ENCODE measurements around the gene WEE1.
A peak's percentile ranks its signal among the peaks of the same experiment; 100 is the strongest.

Gene WEE1

DNA sequence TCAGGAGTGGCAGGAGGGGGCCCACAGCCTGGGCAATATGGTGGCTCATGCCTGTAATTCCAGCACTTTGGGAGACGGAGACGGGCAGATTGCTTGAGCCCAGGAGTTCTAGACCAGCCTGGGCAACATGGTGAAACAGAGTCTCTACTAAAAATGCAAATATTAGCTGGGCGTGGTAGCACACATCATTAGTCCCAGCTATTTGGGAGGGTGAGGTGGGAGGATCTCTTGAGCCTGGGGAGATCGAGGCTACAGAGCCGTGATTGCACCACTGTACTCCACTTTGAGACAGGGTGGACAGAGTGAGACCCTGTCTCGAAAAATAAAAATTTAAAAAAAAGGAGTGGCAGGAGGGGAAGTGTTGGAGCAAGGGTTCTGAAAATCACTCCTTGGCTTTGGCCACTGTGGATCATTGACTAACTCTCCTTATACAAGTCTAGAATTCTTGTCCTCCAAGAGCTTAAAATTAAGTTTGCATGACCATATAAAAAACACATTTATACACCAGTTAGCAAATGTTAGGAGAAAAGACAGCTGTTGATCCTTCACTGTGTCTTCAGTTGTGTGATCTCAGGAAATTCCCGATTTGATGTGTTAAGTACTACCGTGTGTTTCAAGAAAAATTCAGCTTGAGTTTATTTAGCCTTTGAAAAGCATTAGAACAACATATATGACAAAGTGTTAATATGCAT lies 2.3 kb upstream of the WEE1 start:
- no peak for DNase-seq (ENCODE audit: low read depth)
- TF ChIP-seq, protein P1, sequence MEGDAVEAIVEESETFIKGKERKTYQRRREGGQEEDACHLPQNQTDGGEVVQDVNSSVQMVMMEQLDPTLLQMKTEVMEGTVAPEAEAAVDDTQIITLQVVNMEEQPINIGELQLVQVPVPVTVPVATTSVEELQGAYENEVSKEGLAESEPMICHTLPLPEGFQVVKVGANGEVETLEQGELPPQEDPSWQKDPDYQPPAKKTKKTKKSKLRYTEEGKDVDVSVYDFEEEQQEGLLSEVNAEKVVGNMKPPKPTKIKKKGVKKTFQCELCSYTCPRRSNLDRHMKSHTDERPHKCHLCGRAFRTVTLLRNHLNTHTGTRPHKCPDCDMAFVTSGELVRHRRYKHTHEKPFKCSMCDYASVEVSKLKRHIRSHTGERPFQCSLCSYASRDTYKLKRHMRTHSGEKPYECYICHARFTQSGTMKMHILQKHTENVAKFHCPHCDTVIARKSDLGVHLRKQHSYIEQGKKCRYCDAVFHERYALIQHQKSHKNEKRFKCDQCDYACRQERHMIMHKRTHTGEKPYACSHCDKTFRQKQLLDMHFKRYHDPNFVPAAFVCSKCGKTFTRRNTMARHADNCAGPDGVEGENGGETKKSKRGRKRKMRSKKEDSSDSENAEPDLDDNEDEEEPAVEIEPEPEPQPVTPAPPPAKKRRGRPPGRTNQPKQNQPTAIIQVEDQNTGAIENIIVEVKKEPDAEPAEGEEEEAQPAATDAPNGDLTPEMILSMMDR (IDR thresholded peaks at IDR 0.05; ENCODE audit: insufficient read depth, low read depth, low read length, missing control alignments) = no peak

DNA sequence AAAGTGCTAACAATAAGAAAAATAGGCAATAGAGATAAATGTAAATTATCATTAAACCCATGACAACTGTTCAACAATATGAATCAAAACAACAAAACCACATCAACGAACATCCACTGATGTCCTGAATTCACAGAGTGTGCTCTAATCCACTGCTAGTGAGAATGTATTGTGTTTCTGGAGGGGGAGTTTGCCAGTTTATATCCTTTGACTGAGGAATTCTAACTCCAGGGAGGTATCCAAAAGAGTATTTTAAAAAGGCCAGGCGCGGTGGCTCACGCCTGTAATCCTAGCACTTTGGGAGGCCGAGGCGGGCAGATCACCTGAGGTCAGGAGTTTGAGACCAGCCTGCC lies 1.7 kb upstream of the WEE1 start:
- H3K4me3 ChIP-seq (ENCODE audit: low read length) = no peak overlapping the region
- TF ChIP-seq, protein P1 (IDR thresholded peaks at IDR 0.05; ENCODE audit: insufficient read depth, low read depth, low read length, missing control alignments) = no peak
- no peak for DNase-seq (ENCODE audit: low read depth)

More for the DNA sequence above, 2.3 kb upstream of the WEE1 start:
- no peak overlapping the region for H3K4me3 ChIP-seq (ENCODE audit: low read length)

DNA sequence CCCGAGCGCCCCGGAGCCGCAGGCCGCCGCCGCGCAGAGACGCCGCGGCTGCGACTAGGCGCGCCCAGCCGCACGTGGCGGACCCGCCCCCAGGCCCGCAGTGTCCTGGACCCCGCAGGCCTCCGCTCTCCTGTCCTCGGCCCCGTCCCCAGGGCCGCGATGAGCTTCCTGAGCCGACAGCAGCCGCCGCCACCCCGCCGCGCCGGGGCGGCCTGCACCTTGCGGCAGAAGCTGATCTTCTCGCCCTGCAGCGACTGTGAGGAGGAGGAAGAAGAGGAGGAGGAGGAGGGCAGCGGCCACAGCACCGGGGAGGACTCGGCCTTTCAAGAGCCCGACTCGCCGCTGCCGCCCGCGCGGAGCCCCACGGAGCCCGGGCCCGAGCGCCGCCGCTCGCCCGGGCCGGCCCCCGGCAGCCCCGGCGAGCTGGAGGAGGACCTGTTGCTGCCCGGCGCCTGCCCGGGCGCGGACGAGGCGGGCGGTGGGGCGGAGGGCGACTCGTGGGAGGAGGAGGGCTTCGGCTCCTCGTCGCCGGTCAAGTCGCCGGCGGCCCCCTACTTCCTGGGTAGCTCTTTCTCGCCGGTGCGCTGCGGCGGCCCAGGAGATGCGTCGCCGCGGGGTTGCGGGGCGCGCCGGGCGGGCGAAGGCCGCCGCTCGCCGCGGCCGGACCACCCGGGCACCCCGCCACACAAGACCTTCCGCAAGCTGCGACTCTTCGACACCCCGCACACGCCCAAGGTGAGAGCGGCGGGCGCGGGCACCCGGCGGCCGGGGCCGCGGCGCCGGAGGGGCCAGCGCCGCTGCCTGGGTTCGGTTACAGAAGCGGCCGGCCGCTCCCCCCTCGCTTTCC lies 528 bp downstream of the WEE1 start:
- no peak for DNase-seq (ENCODE audit: low read depth)
- TF ChIP-seq, protein P1 (IDR thresholded peaks at IDR 0.05; ENCODE audit: insufficient read depth, low read depth, low read length, missing control alignments) = no peak
- peak overlapping the region; percentile 85 for H3K4me3 ChIP-seq (ENCODE audit: low read length)

DNA sequence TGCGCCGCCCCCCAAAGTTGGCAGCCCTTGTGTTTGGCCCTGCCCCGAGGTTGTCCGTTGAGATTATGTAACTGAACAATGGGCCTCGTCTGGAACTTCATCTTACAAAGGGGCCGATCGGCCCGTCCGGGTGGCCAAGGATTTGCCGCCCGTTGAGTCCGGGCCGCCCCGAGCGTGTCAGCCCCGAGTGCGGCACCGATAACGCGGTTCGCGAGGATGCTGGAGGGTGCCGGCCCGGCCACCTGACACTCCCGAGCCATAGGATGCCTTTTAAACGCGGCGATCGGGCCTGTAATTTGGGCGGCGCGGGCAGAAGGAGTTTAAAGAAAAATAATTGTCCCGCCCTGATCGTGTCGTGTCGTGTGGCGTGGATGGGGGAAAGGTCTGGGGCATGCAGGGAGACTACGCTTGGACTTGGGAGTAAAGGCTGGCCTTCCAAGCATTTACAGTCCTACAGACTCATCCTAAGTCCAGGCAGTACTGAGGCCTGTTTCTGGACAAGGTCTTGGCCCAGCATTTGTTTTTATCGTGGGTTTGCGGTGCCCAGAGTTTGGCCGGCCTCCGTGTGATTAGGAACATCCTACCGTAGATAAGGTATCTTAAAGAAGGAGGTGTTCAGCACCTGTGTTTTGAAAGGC lies 1.3 kb downstream of the WEE1 start:
- H3K4me3 ChIP-seq (ENCODE audit: low read length) = peak overlapping the region; percentile 85
- DNase-seq (ENCODE audit: low read depth) = no peak
- TF ChIP-seq, protein P1 (IDR thresholded peaks at IDR 0.05; ENCODE audit: insufficient read depth, low read depth, low read length, missing control alignments) = no peak

DNA sequence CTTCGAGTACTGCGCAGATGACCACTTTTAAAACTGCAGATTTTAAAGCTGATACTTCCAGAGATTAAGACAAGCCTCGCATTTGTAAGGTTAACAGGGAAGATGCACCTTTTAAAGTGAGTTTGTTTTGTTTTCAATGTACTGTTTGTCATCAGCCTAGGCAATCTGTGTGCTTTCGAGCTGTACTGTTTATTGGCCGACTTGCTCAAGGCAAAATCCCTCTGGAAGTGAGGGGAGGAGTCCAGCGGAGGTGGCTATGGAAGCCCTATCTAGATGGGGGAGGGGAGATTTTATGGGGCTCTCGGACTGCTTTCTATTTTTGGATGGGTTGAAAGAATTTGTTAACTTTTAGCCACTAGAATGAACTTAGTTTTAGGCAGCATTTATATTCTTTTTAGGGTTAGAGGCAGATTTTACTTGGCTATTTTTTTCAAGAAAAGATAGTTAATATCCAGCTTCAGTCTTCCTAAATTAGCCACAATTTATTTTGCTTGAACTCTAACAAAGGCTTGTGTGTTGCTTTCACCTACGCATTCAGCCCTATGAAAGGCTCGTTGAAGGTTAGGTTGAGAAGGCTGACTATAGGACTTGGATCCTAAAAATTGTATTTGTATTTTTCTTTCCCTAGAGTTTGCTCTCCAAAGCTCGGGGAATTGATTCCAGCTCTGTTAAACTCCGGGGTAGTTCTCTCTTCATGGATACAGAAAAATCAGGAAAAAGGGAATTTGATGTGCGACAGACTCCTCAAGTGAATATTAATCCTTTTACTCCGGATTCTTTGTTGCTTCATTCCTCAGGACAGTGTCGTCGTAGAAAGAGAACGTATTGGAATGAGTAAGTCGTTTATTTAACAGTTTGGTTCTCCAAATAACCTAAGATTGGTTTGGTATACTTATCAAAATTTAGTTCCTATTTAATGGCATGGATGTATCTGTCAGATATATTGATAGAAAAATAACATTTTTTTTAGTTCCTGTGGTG lies 2.1 kb downstream of the WEE1 start:
- H3K4me3 ChIP-seq (ENCODE audit: low read length) = peak overlapping the region; percentile 85
- DNase-seq (ENCODE audit: low read depth) = peak; percentile 83
- TF ChIP-seq, protein P1 (IDR thresholded peaks at IDR 0.05; ENCODE audit: insufficient read depth, low read depth, low read length, missing control alignments) = no peak

DNA sequence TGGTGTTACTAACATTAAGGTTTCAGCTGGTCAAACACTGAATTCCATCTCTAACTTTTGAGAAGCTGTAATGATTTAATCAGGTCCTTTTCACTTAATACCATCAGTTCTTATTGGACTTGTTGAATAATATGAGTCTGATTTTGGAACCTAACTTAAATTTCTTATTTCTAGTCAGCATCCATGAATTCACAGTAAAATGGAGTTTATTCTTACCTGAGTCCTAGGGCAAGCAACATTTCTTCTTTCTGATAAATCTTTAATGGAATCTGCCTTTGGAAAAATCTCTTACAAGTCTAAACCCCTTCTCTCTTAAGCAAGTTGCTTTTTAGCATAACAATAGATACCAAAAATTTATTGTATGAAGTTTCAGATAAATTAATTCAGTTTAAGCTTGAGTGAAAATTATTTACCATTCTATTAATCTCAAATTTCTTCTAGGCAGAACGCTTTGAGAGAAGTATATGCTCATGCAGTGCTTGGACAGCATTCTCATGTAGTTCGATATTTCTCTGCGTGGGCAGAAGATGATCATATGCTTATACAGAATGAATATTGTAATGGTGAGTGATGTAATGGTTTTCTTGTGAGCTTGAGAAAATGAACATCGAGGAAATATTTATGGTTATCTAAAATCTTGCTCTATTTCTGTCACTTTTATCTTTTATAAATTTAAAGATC lies 3.4 kb downstream of the WEE1 start:
- peak; percentile 71 for DNase-seq (ENCODE audit: low read depth)
- peak overlapping the region; percentile 85 for H3K4me3 ChIP-seq (ENCODE audit: low read length)
- TF ChIP-seq, protein P1 (IDR thresholded peaks at IDR 0.05; ENCODE audit: insufficient read depth, low read depth, low read length, missing control alignments) = no peak

Measured in epithelial cell of esophagus (primary cell).